ENCODE data around the gene TUBA1C.
"Not testable (repeated sequence)": the region's sequence is repeated elsewhere in the genome, so short reads cannot be mapped to it uniquely, and the experiment has no call there.

The TUBA1C gene

DNA sequence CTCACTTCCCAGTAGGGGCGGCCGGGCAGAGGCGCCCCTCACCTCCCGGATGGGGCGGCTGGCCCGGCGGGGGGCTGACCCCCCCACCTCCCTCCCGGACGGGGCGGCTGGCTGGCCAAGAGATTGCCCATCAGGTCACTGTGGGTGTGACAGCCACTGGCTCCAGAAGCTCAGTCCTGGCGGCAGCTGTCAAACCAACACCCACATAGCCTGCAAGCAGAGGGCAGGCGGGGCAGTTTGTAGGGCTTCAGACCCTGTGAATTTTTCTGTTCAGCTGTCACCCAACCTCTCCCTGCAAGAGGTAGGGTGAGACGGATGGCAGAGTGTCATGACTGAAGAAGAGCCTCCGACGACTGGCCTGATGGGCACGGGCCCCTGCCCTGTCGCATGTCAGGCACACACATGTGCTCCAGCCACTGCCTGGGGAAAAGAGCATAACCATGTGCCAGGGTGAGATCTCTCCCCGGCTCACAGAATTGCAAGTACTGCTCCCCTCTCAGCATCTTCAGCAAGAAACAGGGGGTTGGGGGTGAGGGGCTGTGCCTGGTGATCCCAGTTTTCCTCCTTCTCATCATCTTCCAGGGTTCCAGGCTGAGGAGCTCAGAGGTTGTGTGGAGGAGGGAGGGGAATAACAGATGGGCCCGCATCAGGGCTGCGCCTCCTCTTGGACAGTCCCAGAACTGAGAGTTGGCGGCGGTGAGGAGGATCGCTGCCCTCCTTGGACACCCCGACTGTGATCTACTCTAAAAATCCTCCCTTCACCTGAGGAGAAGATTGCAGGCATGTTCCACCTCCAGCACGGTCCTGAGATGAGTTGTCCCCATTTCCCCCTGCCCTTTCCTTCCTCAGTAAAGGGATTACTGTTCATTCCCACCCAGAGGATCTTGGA, 18.9 kb downstream of the TUBA1C start:
- DNase-seq, result no peak

DNA sequence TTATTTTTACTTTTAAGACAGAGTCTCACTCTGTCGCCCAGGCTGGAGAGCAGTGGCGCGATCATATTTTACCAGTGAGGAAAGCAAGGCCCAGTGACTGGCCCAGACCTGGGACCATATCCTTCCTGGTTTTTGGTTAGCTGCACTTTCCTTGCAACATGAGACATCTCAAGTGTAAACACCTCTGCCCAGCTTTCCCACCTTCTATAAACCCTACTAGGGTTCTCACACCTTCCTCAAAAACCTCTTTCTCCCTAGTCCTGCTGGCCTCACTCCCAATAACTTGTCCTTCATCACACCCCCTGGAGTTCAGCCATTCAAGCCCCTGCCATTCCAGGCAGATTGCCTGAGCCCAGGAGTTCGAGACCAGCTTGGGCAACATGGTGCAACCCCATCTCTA, 19.8 kb downstream of the TUBA1C start:
- no peak for DNase-seq

DNA sequence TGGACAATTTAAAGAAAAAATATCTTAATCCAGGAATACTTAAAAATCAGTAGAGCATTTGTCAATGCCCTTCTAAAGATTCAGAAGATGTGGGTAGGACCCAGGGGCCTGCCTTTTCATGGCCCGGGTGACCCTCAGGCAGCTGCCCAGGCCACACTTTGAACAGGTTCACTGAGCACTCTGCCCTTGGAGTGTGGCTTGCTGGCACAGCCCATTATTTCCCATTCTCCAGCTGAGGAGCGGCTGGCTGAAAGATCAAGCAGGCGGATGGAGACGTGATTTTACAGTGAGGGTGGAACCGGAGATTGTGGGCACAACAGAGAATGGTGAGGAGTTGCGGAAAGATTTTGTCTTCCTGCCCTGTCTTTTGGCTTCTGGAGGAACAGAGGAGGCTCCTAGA, 23.0 kb downstream of the TUBA1C start:
- DNase-seq, result no peak

GRCh38 chr12:49288412-49288853, 23.6 kb downstream of the TUBA1C start:
- peak; percentile 43 to 53 for DNase-seq

- no peak for DNase-seq
These were observed 24.2 kb downstream of the TUBA1C start for GRCh38 chr12:49288922-49289555.

- DNase-seq, result peak in 1 of 2 experiments; percentile 27
These were observed 27.8 kb downstream of the TUBA1C start for GRCh38 chr12:49292729-49293055.

DNA sequence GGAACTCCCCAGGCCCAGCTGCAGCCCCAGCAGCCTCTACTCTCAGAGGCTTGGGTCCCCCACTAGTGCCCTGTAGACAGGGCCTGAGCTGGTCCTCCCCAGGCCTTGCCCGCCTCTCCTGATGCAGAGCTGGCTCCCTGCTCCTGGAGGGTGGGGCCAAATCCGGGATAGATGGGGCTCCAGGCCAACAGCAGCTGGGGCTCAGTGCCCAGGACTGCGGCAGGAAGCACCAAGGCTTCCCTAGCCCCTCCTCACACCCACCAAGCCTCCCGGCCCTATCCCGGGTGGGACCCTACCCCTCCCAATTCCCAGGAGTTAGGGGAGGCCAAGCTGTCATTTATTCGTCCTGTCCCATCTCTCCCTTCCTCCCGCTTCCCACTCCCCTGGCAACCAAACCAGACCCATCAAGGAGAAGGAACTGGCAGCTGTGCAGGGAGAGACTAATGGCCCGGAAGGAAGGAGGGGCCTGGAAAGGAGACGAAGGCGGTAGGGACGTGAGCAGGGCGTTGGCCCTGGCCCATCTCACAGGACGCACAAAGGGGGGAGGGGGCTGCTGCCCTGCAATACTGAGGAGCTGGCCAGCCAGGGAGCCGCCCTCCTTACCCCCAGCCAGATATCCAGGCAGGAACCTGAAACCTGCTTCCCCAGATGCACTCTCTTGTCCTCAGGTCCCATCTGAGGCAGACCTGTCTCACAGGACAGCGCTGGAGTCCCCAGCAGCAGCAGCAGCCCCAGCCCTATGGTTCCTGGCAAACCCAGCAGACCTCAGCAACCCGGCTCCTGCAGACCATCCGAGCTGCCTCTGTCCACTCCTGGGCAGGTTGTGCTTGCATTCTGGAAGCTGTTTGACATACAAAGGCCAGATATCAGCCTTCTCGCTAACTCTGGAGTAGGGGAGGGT, 28.4 kb downstream of the TUBA1C start:
- DNase-seq, result peak; percentile 68 to 69

GRCh38 chr12:49294086-49294803, 29.4 kb downstream of the TUBA1C start:
- DNase-seq, result peak; percentile 89 to 93

- peak; percentile 63 to 85 for DNase-seq
These were observed 29.9 kb downstream of the TUBA1C start for GRCh38 chr12:49294804-49295081.

DNA sequence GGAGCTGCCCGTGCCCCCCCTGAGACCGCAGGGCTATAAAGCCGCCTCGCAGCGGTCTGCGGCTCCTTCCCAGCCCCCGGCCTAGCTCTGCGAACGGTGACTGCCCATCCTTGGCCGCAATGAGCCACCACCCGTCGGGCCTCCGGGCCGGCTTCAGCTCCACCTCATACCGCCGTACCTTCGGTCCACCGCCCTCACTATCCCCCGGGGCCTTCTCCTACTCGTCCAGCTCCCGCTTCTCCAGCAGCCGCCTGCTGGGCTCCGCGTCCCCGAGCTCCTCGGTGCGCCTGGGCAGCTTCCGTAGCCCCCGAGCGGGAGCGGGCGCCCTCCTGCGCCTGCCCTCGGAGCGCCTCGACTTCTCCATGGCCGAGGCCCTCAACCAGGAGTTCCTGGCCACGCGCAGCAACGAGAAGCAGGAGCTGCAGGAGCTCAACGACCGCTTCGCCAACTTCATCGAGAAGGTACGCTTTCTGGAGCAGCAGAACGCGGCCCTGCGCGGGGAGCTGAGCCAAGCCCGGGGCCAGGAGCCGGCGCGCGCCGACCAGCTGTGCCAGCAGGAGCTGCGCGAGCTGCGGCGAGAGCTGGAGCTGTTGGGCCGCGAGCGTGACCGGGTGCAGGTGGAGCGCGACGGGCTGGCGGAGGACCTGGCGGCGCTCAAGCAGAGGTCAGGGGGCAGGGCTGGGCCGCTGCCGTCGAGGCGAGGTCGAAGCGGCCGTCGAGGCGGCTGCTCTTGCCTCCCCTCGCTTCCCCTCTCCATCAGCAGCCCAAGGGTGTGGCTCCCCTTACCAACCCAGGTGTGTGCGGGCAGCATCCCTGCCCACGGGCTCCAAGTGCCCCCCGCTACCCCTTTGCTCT, 30.4 kb downstream of the TUBA1C start, which contains the start of gene PRPH:
PRPH (plus strand) TSS at position 66 of the 855 bp plus-strand sequence; CDS start at position 120, 54 bp downstream.
- no peak for DNase-seq

DNA sequence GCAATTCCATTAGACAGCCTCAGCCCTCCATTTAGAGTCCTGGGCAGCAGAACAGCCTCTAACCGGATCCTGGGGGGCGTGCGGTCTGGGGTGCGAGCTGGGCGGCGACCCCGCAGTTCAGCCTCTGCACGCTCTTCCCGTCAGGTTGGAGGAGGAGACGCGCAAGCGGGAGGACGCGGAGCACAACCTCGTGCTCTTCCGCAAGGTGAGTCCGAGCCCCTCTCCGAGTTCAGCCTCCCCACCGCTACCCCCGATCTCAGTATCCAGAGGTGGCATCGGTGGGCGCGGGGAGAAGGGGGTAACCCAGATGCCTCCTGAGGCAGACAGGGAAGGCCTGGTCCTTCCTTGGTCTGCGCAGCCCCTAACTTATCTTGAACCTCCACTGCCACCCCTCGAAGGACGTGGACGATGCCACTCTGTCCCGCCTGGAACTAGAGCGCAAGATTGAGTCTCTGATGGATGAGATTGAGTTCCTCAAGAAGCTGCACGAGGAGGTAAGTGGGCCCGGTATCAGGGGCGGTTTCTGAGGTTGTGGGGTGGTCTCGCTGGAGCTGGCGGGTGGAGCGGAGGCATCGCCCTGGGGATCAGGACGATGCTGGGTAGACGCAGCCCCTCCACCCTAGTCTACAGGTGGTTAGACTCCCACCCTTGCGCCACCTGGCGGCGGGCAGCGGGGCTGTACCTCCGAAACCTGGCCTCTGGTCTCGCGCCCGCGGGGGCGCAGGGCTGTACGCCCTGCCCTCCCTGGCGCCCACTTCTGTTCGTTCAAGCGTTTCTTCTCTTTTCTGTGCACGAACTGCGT, 31.4 kb downstream of the TUBA1C start:
- peak; percentile 75 to 77 for DNase-seq

DNA sequence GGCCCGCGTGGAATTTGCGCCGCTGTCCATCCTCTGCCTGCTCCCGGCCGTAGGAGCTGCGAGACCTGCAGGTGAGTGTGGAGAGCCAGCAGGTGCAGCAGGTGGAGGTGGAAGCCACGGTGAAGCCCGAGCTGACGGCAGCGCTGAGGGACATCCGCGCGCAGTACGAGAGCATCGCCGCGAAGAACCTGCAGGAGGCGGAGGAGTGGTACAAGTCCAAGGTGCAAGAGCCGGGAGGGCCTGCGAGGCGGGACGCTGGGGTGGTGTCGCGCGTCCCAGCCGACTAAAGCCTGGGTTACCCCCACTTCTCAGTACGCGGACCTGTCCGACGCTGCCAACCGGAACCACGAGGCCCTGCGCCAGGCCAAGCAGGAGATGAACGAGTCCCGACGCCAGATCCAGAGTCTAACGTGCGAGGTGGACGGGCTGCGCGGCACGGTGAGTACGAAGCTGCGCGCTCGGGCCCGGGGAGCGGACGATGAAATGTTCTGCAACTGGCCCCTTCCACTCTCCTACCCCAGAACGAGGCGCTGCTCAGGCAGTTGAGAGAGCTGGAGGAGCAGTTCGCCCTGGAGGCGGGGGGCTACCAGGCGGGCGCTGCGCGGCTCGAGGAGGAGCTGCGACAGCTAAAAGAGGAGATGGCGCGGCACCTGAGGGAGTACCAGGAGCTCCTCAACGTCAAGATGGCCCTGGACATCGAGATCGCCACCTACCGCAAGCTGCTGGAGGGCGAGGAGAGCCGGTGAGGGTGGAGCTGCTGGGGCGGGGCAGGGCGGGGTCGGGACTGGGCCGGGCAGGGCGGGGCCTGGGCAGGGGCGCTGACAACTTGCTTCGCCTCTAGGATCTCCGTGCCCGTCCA, 32.2 kb downstream of the TUBA1C start:
- peak in 1 of 2 experiments; percentile 57 for DNase-seq

DNA sequence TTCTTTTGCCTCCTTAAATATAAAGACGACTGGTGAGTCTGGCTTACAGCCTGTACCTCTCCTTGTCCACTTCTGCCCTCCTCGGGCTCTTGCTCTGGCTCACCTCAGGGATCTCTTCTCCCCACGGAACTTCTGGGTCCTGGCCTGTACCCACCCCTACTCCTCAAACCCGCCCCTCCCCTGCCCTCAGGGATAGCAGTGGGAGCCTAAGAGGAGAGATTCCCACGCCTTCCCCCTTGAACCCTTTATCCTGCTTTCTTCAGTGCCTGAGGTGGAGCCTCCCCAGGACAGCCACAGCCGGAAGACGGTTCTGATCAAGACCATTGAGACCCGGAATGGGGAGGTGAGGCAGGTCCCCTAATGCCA, 32.8 kb downstream of the TUBA1C start:
- DNase-seq, result no peak

DNA sequence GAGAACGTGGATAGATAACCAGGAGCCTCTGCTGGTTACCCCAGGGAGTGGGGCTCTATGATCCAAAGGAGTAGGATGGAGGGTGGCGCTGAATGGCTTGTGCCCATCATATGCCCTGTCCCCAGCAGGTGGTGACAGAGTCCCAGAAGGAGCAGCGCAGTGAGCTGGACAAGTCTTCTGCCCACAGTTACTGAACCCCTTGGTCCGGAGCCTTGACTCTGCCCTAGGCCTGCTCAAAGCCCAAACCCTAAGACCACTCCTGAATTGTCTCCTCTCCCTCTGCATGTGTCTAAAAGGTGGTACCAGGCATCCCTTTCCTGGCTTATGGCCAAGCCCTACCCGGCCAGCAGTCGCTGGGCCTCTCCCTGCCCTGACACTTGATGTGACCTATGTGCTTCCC, 33.3 kb downstream of the TUBA1C start:
- no peak for DNase-seq

DNA sequence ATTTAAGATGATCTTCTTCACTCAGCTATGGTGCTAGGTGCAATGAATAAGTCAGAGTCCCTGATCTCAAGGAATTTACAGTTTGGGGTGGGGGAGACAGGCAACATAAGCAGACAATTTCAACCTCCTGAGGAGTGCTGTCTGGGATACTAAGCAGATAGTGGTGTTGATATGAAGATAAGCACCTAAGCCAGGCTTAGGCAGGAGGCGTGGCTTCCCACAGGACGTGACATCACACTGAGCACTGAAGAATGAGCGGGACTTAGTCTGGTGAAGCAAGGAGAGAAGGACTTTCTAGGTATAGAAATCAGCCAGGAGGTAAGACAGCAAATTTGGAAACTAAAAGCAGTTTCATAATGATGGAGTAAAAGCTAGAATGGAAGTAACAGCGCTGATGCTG, 36.9 kb downstream of the TUBA1C start:
- no peak for DNase-seq

GRCh38 chr12:49304161-49304560, 39.3 kb downstream of the TUBA1C start:
- DNase-seq, result no peak

DNA sequence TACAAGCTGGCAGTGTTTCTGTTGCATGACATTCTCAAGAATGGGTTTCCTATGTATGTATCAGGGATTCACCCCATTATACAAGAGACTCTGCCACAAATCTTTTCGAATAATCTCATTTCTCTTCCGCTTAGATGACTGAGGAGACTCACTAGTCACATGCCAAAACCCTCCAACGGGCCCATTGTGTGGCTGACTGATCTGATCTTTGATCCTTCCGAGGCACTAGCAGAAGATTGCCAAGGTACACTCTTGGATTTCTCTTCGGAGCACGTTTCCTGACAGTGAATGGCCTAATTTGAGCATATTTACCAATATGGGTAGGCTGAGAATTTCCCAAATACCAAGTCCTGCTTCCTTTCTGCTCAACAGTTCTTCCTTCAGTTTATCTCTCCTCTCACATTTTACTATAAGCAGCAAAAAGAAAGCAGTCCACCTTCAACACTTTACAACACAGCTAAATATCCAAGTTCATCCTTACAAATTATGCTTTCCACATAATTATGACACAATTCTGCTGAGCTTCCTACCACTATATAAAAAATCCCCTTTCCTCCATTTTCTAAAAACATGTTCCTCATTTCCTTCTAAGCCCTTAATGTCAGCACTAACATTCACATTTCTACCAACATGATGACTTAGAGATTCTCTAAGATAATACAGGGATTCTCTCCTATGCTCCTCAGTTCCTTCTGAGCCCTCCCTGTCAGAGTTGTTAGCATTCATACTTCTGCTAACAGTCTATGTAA, 41.1 kb downstream of the TUBA1C start:
- no peak for DNase-seq

- DNase-seq, result no peak
These were observed 44.5 kb downstream of the TUBA1C start for GRCh38 chr12:49309386-49309785.

DNA sequence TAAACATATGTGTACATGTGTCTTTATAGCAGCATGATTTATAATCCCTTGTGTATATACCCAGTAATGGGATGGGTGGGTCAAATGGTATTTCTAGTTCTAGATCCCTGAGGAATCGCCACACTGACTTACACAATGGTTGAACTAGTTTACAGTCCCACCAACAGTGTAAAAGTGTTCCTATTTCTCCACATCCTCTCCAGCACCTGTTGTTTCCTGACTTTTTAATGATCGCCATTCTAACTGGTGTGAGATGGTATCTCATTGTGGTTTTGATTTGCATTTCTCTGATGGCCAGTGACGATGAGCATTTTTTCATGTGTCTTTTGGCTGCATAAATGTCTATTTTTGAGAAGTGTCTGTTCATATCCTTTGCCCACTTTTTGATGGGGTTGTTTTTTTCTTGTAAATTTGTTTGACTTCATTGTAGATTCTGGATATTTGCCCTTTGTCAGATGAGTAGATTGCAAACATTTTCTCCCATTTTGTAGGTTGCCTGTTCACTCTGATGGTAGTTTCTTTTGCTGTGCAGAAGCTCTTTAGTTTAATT, 45.6 kb downstream of the TUBA1C start:
- not testable (repeated sequence) for DNase-seq
